Osteoblast (primary cell): ENCODE measurements around the gene ETV6. TPM values are rescaled to one million over a fixed set of nuclear protein-coding genes. Genes with fewer than 3 reads are reported as not detected.

ENCODE experiments used
- DNase-seq: peaks from one replicate; pipeline ENCODE4 v3.0.0; 2011; ENCODE audit warnings: low spot score, mixed read lengths; ENCODE audit not compliant: insufficient read length; ENCODE audit errors: missing footprints
- H2AFZ ChIP-seq: 2 replicates; pipeline ENCODE4 v1.6.0; 2011; ENCODE audit warnings: mild to moderate bottlenecking, low read length
- H3K27ac ChIP-seq: 2 replicates; pipeline ENCODE4 v1.5.1; 2011; ENCODE audit warnings: mild to moderate bottlenecking, low read depth, low read length, moderate library complexity
- H3K27me3 ChIP-seq: 2 replicates; pipeline ENCODE4 v1.6.0; 2012; ENCODE audit warnings: mild to moderate bottlenecking, control low read depth, inconsistent platforms, low read length, moderate library complexity; ENCODE audit not compliant: insufficient read depth
- H3K36me3 ChIP-seq: 2 replicates; pipeline ENCODE4 v1.5.1; 2011; ENCODE audit warnings: mild to moderate bottlenecking, low read length, control low read depth, moderate library complexity; ENCODE audit not compliant: insufficient read depth
- H3K4me1 ChIP-seq: 2 replicates; pipeline ENCODE4 v1.5.1; 2011; ENCODE audit warnings: mild to moderate bottlenecking, low read length, control low read depth, moderate library complexity; ENCODE audit not compliant: insufficient read depth
- H3K4me2 ChIP-seq: 2 replicates; pipeline ENCODE4 v1.6.0; 2011; ENCODE audit warnings: mild to moderate bottlenecking, low read length; ENCODE audit not compliant: insufficient read depth
- H3K4me3 ChIP-seq: fragments of 200-600 bp; sonication (generic); 3 replicates; pipeline ENCODE4 v1.5.1; 2012; ENCODE audit warnings: mild to moderate bottlenecking, low read length, inconsistent platforms; ENCODE audit not compliant: insufficient read depth
- H3K79me2 ChIP-seq: 2 replicates; pipeline ENCODE4 v1.6.0; 2012; ENCODE audit warnings: mild to moderate bottlenecking, low read length, control low read depth, inconsistent platforms; ENCODE audit not compliant: insufficient read depth
- H3K9me3 ChIP-seq: 2 replicates; pipeline ENCODE4 v1.5.1; 2011; ENCODE audit warnings: low read depth, low read length, control low read depth
- H4K20me1 ChIP-seq: 2 replicates; pipeline ENCODE4 v1.6.0; 2012; ENCODE audit warnings: mild to moderate bottlenecking, low read length, control low read depth; ENCODE audit not compliant: insufficient read depth
- CTCF ChIP-seq: IDR thresholded peaks from 2 replicates; pipeline ENCODE4 v1.5.1; 2011; ENCODE audit warnings: mild to moderate bottlenecking, low read depth, low read length, moderate library complexity; ENCODE audit errors: extremely low read depth
- total RNA-seq: library from RNA; depleted of rRNA; stranded (reverse); fragments of >200 nt; gene quantifications from 2 replicates; pipeline ENCODE4 v1.2.3, GENCODE V29; 2012

Gene ETV6
- total RNA-seq, 1 donor: 16.3 TPM

DNA sequence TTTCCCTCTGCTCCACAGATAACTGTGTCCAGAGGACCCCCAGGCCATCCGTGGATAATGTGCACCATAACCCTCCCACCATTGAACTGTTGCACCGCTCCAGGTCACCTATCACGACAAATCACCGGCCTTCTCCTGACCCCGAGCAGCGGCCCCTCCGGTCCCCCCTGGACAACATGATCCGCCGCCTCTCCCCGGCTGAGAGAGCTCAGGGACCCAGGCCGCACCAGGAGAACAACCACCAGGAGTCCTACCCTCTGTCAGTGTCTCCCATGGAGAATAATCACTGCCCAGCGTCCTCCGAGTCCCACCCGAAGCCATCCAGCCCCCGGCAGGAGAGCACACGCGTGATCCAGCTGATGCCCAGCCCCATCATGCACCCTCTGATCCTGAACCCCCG is 219.9 kb downstream of the ETV6 start:
- TF ChIP-seq CTCF: no peak
- Histone ChIP-seq H3K4me2 (no peak overlapping the region), H3K27ac (no peak overlapping the region), H2AFZ (no peak overlapping the region), H3K4me3 (no peak overlapping the region), H4K20me1 (peaks cover 12% of the 10 kb centered on the region), H3K79me2 (peaks cover 5% of the 10 kb centered on the region), H3K36me3 (peaks cover 34% of the 10 kb centered on the region), H3K27me3 (no peaks in the 10 kb centered on the region), H3K9me3 (peaks cover 4% of the 10 kb centered on the region), H3K4me1 (no peaks in the 10 kb centered on the region)
- DNase-seq: no peak

DNA sequence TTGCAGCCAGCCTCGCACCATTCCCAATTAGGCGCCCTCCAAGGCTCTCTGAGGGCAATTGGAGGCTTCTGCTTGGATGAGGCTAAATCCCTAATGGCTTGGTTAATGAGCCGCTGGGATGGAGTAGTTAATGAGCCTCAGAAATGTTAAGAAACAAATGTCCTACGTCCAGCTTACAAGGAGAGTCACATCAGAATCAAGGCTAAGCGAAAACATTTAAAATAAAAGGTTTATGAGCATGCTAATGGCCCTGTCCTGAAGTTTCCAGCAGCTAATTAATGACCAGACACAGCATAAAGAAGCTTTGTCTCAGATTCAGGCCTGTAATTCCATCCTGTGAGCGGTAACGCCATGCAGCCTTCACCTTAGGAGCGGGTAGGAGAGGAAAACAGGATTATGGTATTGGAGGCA is 220.6 kb downstream of the ETV6 start:
- DNase-seq: no peak
- no peak for TF ChIP-seq CTCF
- H3K4me3 ChIP-seq: no peak overlapping the region
- no peak overlapping the region for H2AFZ ChIP-seq
- H3K4me2 ChIP-seq: no peak overlapping the region
- H3K27me3 ChIP-seq: no peaks in the 10 kb centered on the region
- no peak overlapping the region for H3K27ac ChIP-seq
- no peaks in the 10 kb centered on the region for H3K4me1 ChIP-seq
- H3K9me3 ChIP-seq: peaks cover 4% of the 10 kb centered on the region
- H3K36me3 ChIP-seq: peaks cover 34% of the 10 kb centered on the region
- H3K79me2 ChIP-seq: peaks cover 5% of the 10 kb centered on the region
- peaks cover 12% of the 10 kb centered on the region for H4K20me1 ChIP-seq

- H2AFZ ChIP-seq: no peak overlapping the region
- H3K36me3 ChIP-seq: peaks cover 25% of the 10 kb centered on the region
- H3K4me1 ChIP-seq: no peaks in the 10 kb centered on the region
- H3K79me2 ChIP-seq: no peaks in the 10 kb centered on the region
- no peak overlapping the region for H3K27ac ChIP-seq
- no peak for DNase-seq
- peaks cover 12% of the 10 kb centered on the region for H4K20me1 ChIP-seq
- H3K4me3 ChIP-seq: no peak overlapping the region
- no peak overlapping the region for H3K4me2 ChIP-seq
- H3K27me3 ChIP-seq: no peaks in the 10 kb centered on the region
- no peak for TF ChIP-seq CTCF
- H3K9me3 ChIP-seq: no peaks in the 10 kb centered on the region
These were observed 222.6 kb downstream of the ETV6 start for GRCh38 chr12:11872055-11872454.

- no peak overlapping the region for H3K4me2 ChIP-seq
- no peaks in the 10 kb centered on the region for H3K27me3 ChIP-seq
- H3K9me3 ChIP-seq: no peaks in the 10 kb centered on the region
- H4K20me1 ChIP-seq: peaks cover 12% of the 10 kb centered on the region
- H3K79me2 ChIP-seq: peaks cover 6% of the 10 kb centered on the region
- peaks cover 15% of the 10 kb centered on the region for H3K36me3 ChIP-seq
- no peak overlapping the region for H3K27ac ChIP-seq
- no peak overlapping the region for H3K4me3 ChIP-seq
- no peak overlapping the region for H2AFZ ChIP-seq
- TF ChIP-seq CTCF: no peak
- no peak for DNase-seq
- H3K4me1 ChIP-seq: peaks cover 30% of the 10 kb centered on the region
These were observed 226.0 kb downstream of the ETV6 start for GRCh38 chr12:11875414-11875935.
